K562 (cell line): ENCODE results near the gene IFNGR2. TPM values are rescaled to one million over a fixed set of nuclear protein-coding genes. Genes with fewer than 3 reads are reported as not detected.
A peak's percentile ranks its signal among the peaks of the same experiment; 100 is the strongest.

ENCODE experiments used
- CAMTA2 ChIP-seq: fragments of 250-450 bp; sonication (Bioruptor Pico); conservative IDR thresholded peaks from 2 replicates; pipeline ENCODE4 v1.5.1; 2022
- CBFA2T2 ChIP-seq: fragments of 450-650 bp; conservative IDR thresholded peaks from 2 replicates; pipeline ENCODE4 v1.6.1; 2017; ENCODE audit warnings: mild to moderate bottlenecking
- CBFA2T3 ChIP-seq: fragments of 450-650 bp; IDR thresholded peaks from 2 replicates; pipeline ENCODE4 v1.6.1; 2017
- CC2D1A ChIP-seq: fragments of 450-650 bp; IDR thresholded peaks from 2 replicates; pipeline ENCODE4 v1.6.1; 2017; ENCODE audit warnings: mild to moderate bottlenecking
- CCNT2 ChIP-seq: IDR thresholded peaks from 2 replicates; pipeline ENCODE4 v1.6.1; 2011; ENCODE audit warnings: borderline replicate concordance, low read depth, mild to moderate bottlenecking, moderate library complexity, mixed read lengths, low read length; ENCODE audit not compliant: insufficient read length; ENCODE audit errors: extremely low read depth
- DDX20 ChIP-seq: fragments of 450-650 bp; IDR thresholded peaks from 2 replicates; pipeline ENCODE4 v1.6.1; 2016; ENCODE audit warnings: missing genetic modification characterization, low read depth, mild to moderate bottlenecking, missing compliant biosample characterization, moderate library complexity
- FIP1L1 ChIP-seq: fragments of 200-400 bp; formaldehyde crosslinking; IDR thresholded peaks from 2 replicates; pipeline ENCODE4 v1.6.1; 2018; ENCODE audit warnings: mild to moderate bottlenecking, low read depth, low read length; ENCODE audit not compliant: poor library complexity, severe bottlenecking
- HEY1 ChIP-seq: fragments of 250-450 bp; sonication (Bioruptor Pico); IDR thresholded peaks from 2 replicates; pipeline ENCODE4 v1.5.0; 2020; ENCODE audit warnings: mild to moderate bottlenecking, moderate library complexity, borderline replicate concordance
- KLF16 ChIP-seq: IDR thresholded peaks from 2 replicates; pipeline ENCODE4 v1.6.1; 2016; ENCODE audit warnings: antibody characterized with exemption
- MCM3 ChIP-seq: fragments of 450-650 bp; IDR thresholded peaks from 2 replicates; pipeline ENCODE4 v1.6.1; 2016
- MEIS2 ChIP-seq: fragments of 450-650 bp; IDR thresholded peaks from 2 replicates; pipeline ENCODE4 v1.6.1; 2014; ENCODE audit warnings: mild to moderate bottlenecking; ENCODE audit not compliant: partially characterized antibody
- MYBL2 ChIP-seq, 2 experiments: fragments of 450-650 bp in 1 of 2; sonication (generic) in 1 of 2; formaldehyde crosslinking in 1 of 2; IDR thresholded peaks; 2 replicates each; pipeline versions ENCODE4 v1.6.1 to v1.8.1; 2017 to 2022; ENCODE audit warnings: borderline replicate concordance in 1 of 2, inconsistent platforms in 1 of 2, low read depth in 1 of 2, mild to moderate bottlenecking in 1 of 2, missing genetic modification reagents in 1 of 2, moderate library complexity in 1 of 2
- PHF8 ChIP-seq: fragments of 200-600 bp; sonication (generic); IDR thresholded peaks from 2 replicates; pipeline ENCODE4 v1.6.1; 2012; ENCODE audit warnings: mixed run types, mild to moderate bottlenecking, inconsistent platforms, low read length, moderate library complexity, borderline replicate concordance
- PTRF ChIP-seq: fragments of 450-650 bp; IDR thresholded peaks from 2 replicates; pipeline ENCODE4 v1.6.1; 2016; ENCODE audit warnings: mild to moderate bottlenecking, missing genetic modification characterization, missing compliant biosample characterization
- RAD21 ChIP-seq, 2 experiments: fragments of 250-450 bp in 1 of 2; fragments of 450-650 bp in 1 of 2; sonication (Bioruptor Pico) in 1 of 2; formaldehyde crosslinking in 1 of 2; IDR thresholded peaks in 1 of 2; conservative IDR thresholded peaks in 1 of 2; 2 replicates each; pipeline versions ENCODE4 v1.4.0 to v1.8.0; 2020 to 2022; ENCODE audit warnings: mild to moderate bottlenecking in 2 of 2, moderate library complexity in 1 of 2
- RBBP5 ChIP-seq: fragments of 200-600 bp; sonication (generic); IDR thresholded peaks from 2 replicates; pipeline ENCODE4 v1.6.1; 2012; ENCODE audit warnings: borderline replicate concordance, mild to moderate bottlenecking, low read length, control low read depth, inconsistent platforms; ENCODE audit not compliant: insufficient read depth, poor library complexity, severe bottlenecking
- RFX1 ChIP-seq: fragments of 450-650 bp; IDR thresholded peaks from 2 replicates; pipeline ENCODE4 v1.6.1; 2016; ENCODE audit warnings: mild to moderate bottlenecking, moderate library complexity
- SMAD4 ChIP-seq: fragments of 250-450 bp; sonication (Bioruptor Pico); conservative IDR thresholded peaks from 2 replicates; pipeline ENCODE4 v1.8.0; 2021; ENCODE audit warnings: inconsistent platforms, mild to moderate bottlenecking, moderate library complexity
- TEAD1 ChIP-seq, 2 experiments: fragments of 450-650 bp in 1 of 2; sonication (generic) in 1 of 2; formaldehyde crosslinking; IDR thresholded peaks; 2 replicates each; pipeline versions ENCODE4 v1.4.0 to v1.8.0; 2020 to 2022; ENCODE audit warnings: mild to moderate bottlenecking in 2 of 2, missing genetic modification reagents in 1 of 2
- TEAD2 ChIP-seq: fragments of 450-650 bp; IDR thresholded peaks from 2 replicates; pipeline ENCODE4 v1.6.1; 2016; ENCODE audit warnings: missing genetic modification characterization, control low read depth, missing compliant biosample characterization
- TOE1 ChIP-seq, 2 experiments: fragments of 450-650 bp in 1 of 2; sonication (generic) in 1 of 2; formaldehyde crosslinking in 1 of 2; IDR thresholded peaks; 2 replicates each; pipeline versions ENCODE4 v1.7.1 to v1.8.0; 2016 to 2022; ENCODE audit warnings: borderline replicate concordance in 2 of 2, mild to moderate bottlenecking in 2 of 2, antibody characterized with exemption in 1 of 2, inconsistent platforms in 1 of 2, low read depth in 1 of 2, missing genetic modification reagents in 1 of 2, moderate library complexity in 1 of 2
- ZBTB43 ChIP-seq: sonication (generic); formaldehyde crosslinking; IDR thresholded peaks from 2 replicates; pipeline ENCODE4 v1.8.0; 2023; ENCODE audit warnings: mild to moderate bottlenecking, missing genetic modification reagents
- ZNF133 ChIP-seq: fragments of 250-450 bp; sonication (Bioruptor Pico); IDR thresholded peaks from 2 replicates; pipeline ENCODE4 v1.4.0; 2020; ENCODE audit warnings: mild to moderate bottlenecking
- ZNF212 ChIP-seq: fragments of 450-650 bp; formaldehyde crosslinking; IDR thresholded peaks from 2 replicates; pipeline ENCODE4 v1.4.0; 2020; ENCODE audit warnings: mild to moderate bottlenecking
- ZNF24 ChIP-seq: fragments of 450-650 bp; IDR thresholded peaks from 2 replicates; pipeline ENCODE4 v1.6.1; 2016
- ZNF277 ChIP-seq: fragments of 250-450 bp; sonication (Bioruptor Pico); IDR thresholded peaks from 2 replicates; pipeline ENCODE4 v1.8.0; 2022; ENCODE audit warnings: inconsistent platforms, mild to moderate bottlenecking, moderate library complexity, borderline replicate concordance
- polyA plus RNA-seq, 8 experiments: library from polyadenylated mRNA; depleted of rRNA in 4 of 8; stranded (reverse) in 5 of 8; unstranded in 3 of 8; fragments of >200 nt; fragmentation: Nextera tagmentation in 2 of 8; fragmentation: Illumina TruSeq in 1 of 8; extraction: Ambion mirVana in 2 of 8; extraction: Trizol in 1 of 8; gene quantifications; 2 replicates each; pipeline versions ENCODE4 v1.2.1 to v1.2.3, GENCODE V29; 2011 to 2014; ENCODE audit warnings: inconsistent platforms in 1 of 8, missing spikeins in 1 of 8
- total RNA-seq, 7 experiments: library from RNA; depleted of rRNA in 6 of 7; stranded (reverse); fragments of >200 nt in 6 of 7; fragmentation: Illumina TruSeq in 2 of 7; extraction: Trizol in 2 of 7; gene quantifications; 2 replicates each; pipeline versions ENCODE4 v1.2.1 to v1.2.3, GENCODE V29; 2011 to 2021; ENCODE audit warnings: low replicate concordance in 1 of 7

Gene IFNGR2
- total and polyA plus RNA-seq, 9 of the 15 experiments (the other 6 are each of a cell fraction or from before 2014, with no cell fraction given): 6.7 to 58.0 (median 28.5) TPM

GRCh38 chr21:33479679-33480480 is 76.7 kb downstream of the IFNGR2 start, which contains the start of gene TMEM50B (continued):
- peak; percentile 91 for TF ChIP-seq SMAD4 (CRISPR knock-in tag)
- 0 out of 2 replicates have a peak, but pooled peaks have one; percentile 37 for TF ChIP-seq CAMTA2 (CRISPR knock-in tag)
- no peak for TF ChIP-seq TEAD2 (tag)
- no peak for TF ChIP-seq ZNF277
- no peak; a peak in 1 of 4 replicates for TF ChIP-seq TEAD1 (CRISPR knock-in tag; IDR thresholded peaks at IDR 0.05)
- no peak for TF ChIP-seq MCM3
- TF ChIP-seq DDX20 (tag): no peak
- TF ChIP-seq ZNF24: peak; percentile 60; the same call in 1 of the 2 replicates
- TF ChIP-seq KLF16: no peak
- peak; percentile 78 for TF ChIP-seq CCNT2
- TF ChIP-seq MEIS2: no peak
- peak; percentile 83 for TF ChIP-seq FIP1L1
- peak; percentile 86 for TF ChIP-seq PHF8
- no peak for TF ChIP-seq ZNF133 (CRISPR knock-in tag)
- no peak for TF ChIP-seq ZBTB43 (CRISPR knock-in tag)
- no peak for TF ChIP-seq ZNF212 (CRISPR knock-in tag)
- no peak for TF ChIP-seq CBFA2T2
- no peak for TF ChIP-seq CBFA2T3
- TF ChIP-seq RFX1: no peak
- TF ChIP-seq HEY1 (CRISPR knock-in tag): no peak
- TF ChIP-seq RAD21 (CRISPR knock-in tag; conservative IDR thresholded peaks at IDR 0.05 in 1 of 2, IDR thresholded peaks at IDR 0.05 in 1 of 2): peak; percentile 65 to 66
- no peak; the same call in 1 of the 2 replicates for TF ChIP-seq MYBL2 (IDR thresholded peaks at IDR 0.05; ENCODE audit: low read depth)
- TF ChIP-seq MYBL2 (CRISPR knock-in tag; IDR thresholded peaks at IDR 0.05; ENCODE audit: borderline replicate concordance): no peak
- TF ChIP-seq TOE1 (IDR thresholded peaks at IDR 0.05; ENCODE audit: borderline replicate concordance): peak; percentile 69; the same call in 1 of the 2 replicates
- no peak for TF ChIP-seq TOE1 (CRISPR knock-in tag; IDR thresholded peaks at IDR 0.05; ENCODE audit: borderline replicate concordance, low read depth)
- no peak for TF ChIP-seq PTRF (tag)
- peak; percentile 29; the same call in 1 of the 2 replicates for TF ChIP-seq CC2D1A
- peak; percentile 77 for TF ChIP-seq RBBP5
